Ovary (tissue), 3 donors: ENCODE data around the gene TBXAS1.

Source experiments
- CTCF ChIP-seq, 3 donors: fragments of 450-650 bp in 2 of 3; fragments of 200-600 bp in 1 of 3; IDR thresholded peaks; one replicate each; pipeline versions ENCODE4 v1.5.1 to v1.8.0; 2016 to 2022; ENCODE audit warnings: antibody characterized with exemption in 3 of 3, mild to moderate bottlenecking in 1 of 3
- EP300 ChIP-seq: sonication (generic); formaldehyde crosslinking; IDR thresholded peaks from one replicate; pipeline ENCODE4 v1.6.1; 2017; ENCODE audit warnings: antibody characterized with exemption
- POLR2A ChIP-seq: fragments of 450-650 bp; IDR thresholded peaks from one replicate; pipeline ENCODE4 v1.6.1; 2017; ENCODE audit warnings: antibody characterized with exemption, mild to moderate bottlenecking, moderate library complexity
- donor health status: DM: no; HTN: no; CAD: no.

GRCh38 chr7:139941421-139941820 is 112.4 kb downstream of the TBXAS1 start:
- TF ChIP-seq POLR2A (no peak), CTCF (IDR thresholded peaks at IDR 0.05) (no peak), EP300 (no peak)
